ENCODE measurements around the gene CNBP.
"Not testable (repeated sequence)": the region's sequence is repeated elsewhere in the genome, so short reads cannot be mapped to it uniquely, and the experiment has no call there.

The CNBP gene

DNA sequence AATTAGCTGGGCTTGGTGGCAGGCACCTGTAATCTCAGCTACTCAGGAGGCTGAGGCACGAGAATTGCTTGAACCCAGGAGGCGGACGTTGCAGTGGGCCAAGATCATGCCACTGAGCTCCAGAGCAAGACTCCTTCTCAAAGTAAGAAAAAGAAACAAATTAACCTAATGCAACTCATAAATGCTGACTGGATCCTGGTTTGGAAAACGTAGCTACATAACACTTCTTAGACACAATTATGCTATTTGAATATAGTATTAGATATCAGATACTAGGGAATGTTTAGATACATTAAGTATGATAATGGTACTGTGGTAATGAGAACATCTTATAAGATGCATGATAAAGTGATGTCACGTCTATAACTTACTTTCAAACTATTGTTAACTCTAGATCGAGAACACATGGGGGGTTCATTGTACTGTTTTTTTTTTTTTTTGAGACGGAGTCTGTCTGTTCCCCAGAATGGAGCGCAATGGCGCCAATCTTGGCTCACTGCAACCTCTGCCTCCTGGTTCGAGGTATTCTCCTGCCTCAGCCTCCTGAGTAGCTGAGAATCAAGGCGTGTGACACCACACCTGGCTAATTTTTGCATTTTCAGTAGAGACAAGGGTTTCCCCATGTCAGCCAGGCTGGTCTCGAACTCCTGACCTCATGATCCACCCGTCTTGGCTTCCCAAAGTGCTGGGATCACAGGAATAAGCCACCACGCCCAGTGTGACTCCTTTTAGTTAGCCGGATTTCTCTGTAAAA is 16.9 kb downstream of the CNBP start:
- Histone ChIP-seq H3K27ac (ENCODE audit: low read depth, low read length, poor library complexity, severe bottlenecking) (no peak overlapping the region), H3K9me3 (ENCODE audit: low read length) (no peaks in the 10 kb centered on the region), H3F3A (ENCODE audit: insufficient read depth, low read length) (peaks cover 24% of the 10 kb centered on the region), H3K27me3 (ENCODE audit: insufficient read depth, low read length) (no peaks in the 10 kb centered on the region), H3K4me2 (ENCODE audit: low read length) (no peak overlapping the region), H3K79me2 (ENCODE audit: insufficient read depth, low read length) (peaks cover 10% of the 10 kb centered on the region), H3K36me3 (ENCODE audit: insufficient read depth, low read length) (peaks cover 61% of the 10 kb centered on the region), H3K9ac (ENCODE audit: low read length) (no peak overlapping the region), H3K9me2 (ENCODE audit: low read depth, low read length) (no peaks in the 10 kb centered on the region), H3K4me3 (ENCODE audit: low read depth, low read length, poor library complexity, severe bottlenecking) (no peak overlapping the region), H4K20me1 (ENCODE audit: insufficient read depth, low read length) (no peaks in the 10 kb centered on the region), H2AFZ (ENCODE audit: low read length) (no peak overlapping the region), H3K4me1 (ENCODE audit: insufficient read depth, low read length, severe bottlenecking) (peaks cover 17% of the 10 kb centered on the region)
- TF ChIP-seq, protein P1, sequence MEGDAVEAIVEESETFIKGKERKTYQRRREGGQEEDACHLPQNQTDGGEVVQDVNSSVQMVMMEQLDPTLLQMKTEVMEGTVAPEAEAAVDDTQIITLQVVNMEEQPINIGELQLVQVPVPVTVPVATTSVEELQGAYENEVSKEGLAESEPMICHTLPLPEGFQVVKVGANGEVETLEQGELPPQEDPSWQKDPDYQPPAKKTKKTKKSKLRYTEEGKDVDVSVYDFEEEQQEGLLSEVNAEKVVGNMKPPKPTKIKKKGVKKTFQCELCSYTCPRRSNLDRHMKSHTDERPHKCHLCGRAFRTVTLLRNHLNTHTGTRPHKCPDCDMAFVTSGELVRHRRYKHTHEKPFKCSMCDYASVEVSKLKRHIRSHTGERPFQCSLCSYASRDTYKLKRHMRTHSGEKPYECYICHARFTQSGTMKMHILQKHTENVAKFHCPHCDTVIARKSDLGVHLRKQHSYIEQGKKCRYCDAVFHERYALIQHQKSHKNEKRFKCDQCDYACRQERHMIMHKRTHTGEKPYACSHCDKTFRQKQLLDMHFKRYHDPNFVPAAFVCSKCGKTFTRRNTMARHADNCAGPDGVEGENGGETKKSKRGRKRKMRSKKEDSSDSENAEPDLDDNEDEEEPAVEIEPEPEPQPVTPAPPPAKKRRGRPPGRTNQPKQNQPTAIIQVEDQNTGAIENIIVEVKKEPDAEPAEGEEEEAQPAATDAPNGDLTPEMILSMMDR (IDR thresholded peaks at IDR 0.05; ENCODE audit: low read length): no peak
- TF ChIP-seq EZH2 (IDR thresholded peaks at IDR 0.05; ENCODE audit: borderline replicate concordance, low read length): no peak

DNA sequence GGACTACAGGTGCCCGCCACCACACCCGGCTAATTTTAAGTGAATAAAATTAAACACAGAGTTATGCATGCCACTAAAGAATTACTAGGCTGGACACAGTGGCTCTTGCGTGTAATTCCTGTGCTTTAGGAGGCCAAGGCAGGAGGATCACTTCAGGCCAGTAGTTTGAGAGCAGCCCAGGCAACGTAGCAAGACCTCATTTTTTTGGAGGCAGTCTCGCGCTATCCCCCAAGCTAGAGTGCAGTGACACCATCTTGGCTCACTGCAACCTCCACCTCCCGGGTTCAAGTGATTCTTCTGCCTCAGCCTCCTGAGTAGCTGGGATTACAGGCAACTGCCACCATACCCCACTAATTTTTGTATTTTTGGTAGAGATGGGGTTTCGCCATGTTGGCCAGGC is 18.1 kb downstream of the CNBP start:
- H3K79me2 ChIP-seq (ENCODE audit: insufficient read depth, low read length); H3K9me3 ChIP-seq (ENCODE audit: low read length); H3K4me3 ChIP-seq (ENCODE audit: low read depth, low read length, poor library complexity, severe bottlenecking); H3K4me2 ChIP-seq (ENCODE audit: low read length); H2AFZ ChIP-seq (ENCODE audit: low read length); H3K9me2 ChIP-seq (ENCODE audit: low read depth, low read length); H3K27ac ChIP-seq (ENCODE audit: low read depth, low read length, poor library complexity, severe bottlenecking); H4K20me1 ChIP-seq (ENCODE audit: insufficient read depth, low read length); H3K9ac ChIP-seq (ENCODE audit: low read length); H3K27me3 ChIP-seq (ENCODE audit: insufficient read depth, low read length): not testable (repeated sequence)
- peaks cover 17% of the 10 kb centered on the region for H3K4me1 ChIP-seq (ENCODE audit: insufficient read depth, low read length, severe bottlenecking)
- peaks cover 49% of the 10 kb centered on the region for H3K36me3 ChIP-seq (ENCODE audit: insufficient read depth, low read length)
- H3F3A ChIP-seq (ENCODE audit: insufficient read depth, low read length): peaks cover 27% of the 10 kb centered on the region

DNA sequence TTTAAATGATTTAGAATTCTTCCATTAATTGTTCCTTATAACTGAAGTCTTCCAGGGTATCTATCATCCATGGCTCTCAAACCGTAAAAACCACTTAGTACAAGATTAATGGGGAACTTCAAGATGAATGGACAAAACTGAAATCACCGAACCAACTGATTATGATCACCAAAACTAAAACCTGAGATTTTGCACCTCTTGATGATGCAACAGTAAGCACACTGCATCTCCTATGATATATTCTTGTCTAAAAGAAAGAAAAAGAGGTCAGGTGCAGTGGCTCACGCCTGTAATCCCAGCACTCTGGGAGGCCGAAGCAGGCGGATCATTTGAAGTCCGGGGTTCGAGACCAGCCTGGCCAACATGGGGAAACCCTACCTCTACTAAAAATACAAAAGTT is 19.2 kb downstream of the CNBP start:
- peaks cover 23% of the 10 kb centered on the region for H3F3A ChIP-seq (ENCODE audit: insufficient read depth, low read length)
- H4K20me1 ChIP-seq (ENCODE audit: insufficient read depth, low read length): no peaks in the 10 kb centered on the region
- H3K79me2 ChIP-seq (ENCODE audit: insufficient read depth, low read length): peaks cover 11% of the 10 kb centered on the region
- H3K27me3 ChIP-seq (ENCODE audit: insufficient read depth, low read length): no peaks in the 10 kb centered on the region
- no peak overlapping the region for H3K4me2 ChIP-seq (ENCODE audit: low read length)
- H3K9me2 ChIP-seq (ENCODE audit: low read depth, low read length): no peaks in the 10 kb centered on the region
- no peak overlapping the region for H3K9ac ChIP-seq (ENCODE audit: low read length)
- H3K36me3 ChIP-seq (ENCODE audit: insufficient read depth, low read length): peaks cover 39% of the 10 kb centered on the region
- no peak overlapping the region for H2AFZ ChIP-seq (ENCODE audit: low read length)
- no peaks in the 10 kb centered on the region for H3K9me3 ChIP-seq (ENCODE audit: low read length)
- H3K27ac ChIP-seq (ENCODE audit: low read depth, low read length, poor library complexity, severe bottlenecking): no peak overlapping the region
- no peak overlapping the region for H3K4me3 ChIP-seq (ENCODE audit: low read depth, low read length, poor library complexity, severe bottlenecking)
- TF ChIP-seq, protein P1 (IDR thresholded peaks at IDR 0.05; ENCODE audit: low read length): no peak
- no peak for TF ChIP-seq EZH2 (IDR thresholded peaks at IDR 0.05; ENCODE audit: borderline replicate concordance, low read length)
- H3K4me1 ChIP-seq (ENCODE audit: insufficient read depth, low read length, severe bottlenecking): peaks cover 24% of the 10 kb centered on the region
